ENCODE measurements around the gene COL24A1.

COL24A1 gene

GRCh38 chr1:85700422-85700821 is 456.1 kb downstream of the COL24A1 start:
- no peak for DNase-seq (ENCODE audit: low read depth in 2 of 2, low spot score in 1 of 2)

DNA sequence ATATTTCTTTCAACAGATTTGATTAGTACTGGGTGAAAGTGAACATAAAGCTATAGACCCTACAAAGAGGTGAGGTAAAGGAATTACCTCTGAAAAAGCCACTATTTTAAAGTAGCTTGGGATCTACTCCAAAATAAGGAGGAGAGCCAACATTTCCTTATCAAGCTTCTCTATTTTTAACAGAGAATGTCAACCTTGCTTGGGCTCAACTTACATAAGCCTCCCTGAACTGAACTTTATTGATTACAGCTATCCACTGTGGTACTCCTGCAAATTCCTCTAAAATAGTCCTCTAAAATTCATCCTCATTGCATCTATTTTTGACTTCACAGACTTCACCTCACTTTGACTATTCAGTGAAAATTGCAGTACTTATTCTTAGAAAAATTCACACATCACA is 458.7 kb downstream of the COL24A1 start:
- no peak for DNase-seq (ENCODE audit: low read depth in 2 of 2, low spot score in 1 of 2)

DNA sequence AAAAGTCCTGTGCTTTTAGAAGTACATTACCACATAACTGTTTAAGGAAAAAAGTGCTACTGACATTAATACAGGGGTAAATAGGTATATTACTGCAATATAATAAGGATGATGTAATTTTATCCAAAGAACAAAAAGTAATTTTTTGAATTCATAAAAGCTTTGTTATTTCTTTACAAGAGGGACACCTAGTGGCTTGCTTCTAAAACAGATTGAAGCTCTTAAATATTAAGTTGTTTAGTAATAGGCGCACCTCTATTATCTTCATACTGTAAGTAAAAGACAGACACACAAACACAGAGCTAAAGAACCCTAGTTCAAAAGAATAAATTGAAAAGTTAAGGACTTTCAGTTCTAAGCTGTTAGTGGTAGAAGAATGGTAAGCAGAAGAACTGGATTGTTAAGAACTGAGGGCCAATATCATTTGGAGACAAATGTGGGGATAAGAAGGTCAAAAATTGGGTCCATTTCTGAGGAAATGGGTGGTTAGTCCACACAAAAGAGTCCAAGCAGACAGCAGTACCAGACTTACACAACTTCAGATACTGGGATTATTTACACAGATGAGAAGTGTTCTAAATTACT is 463.8 kb downstream of the COL24A1 start:
- DNase-seq (ENCODE audit: low read depth in 2 of 2, low spot score in 1 of 2), result no peak

- DNase-seq (ENCODE audit: low read depth in 2 of 2, low spot score in 1 of 2), result no peak
Observed at GRCh38 chr1:85689775-85690404, 466.7 kb downstream of the COL24A1 start.

DNA sequence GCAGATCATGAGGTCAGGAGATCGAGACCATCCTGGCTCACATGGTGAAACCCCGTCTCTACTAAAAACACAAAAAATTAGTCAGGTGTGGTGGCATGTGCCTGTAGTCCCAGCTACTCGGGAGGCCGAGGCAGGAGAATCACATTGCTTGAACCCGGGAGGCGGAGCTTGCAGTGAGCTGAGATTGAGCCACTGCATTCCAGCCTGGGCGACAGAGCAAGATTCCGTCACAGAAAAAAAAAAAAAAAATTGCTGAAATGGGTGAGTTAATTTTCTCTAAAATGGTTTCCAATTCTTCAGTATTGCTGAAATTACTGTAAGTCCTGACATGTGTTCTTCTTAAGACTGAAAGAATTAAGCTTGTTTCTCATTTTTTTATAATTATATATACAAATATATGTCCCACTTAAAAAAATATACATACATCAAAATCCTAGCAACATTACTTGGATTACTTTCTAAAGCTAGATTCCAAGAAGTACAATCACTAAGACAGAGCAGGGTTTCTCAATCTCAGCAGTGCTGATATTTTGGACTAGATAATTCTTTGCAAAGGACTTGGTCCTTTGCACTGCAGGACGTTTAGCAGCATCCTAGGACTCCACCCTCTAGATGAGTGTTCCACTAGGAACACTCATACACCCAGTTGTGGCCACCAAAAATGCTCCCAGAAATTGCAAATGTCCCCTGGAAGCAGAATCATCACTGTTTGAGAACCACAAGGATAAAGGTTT is 473.1 kb downstream of the COL24A1 start:
- no peak for DNase-seq (ENCODE audit: low read depth in 2 of 2, low spot score in 1 of 2)

- DNase-seq (ENCODE audit: low read depth in 2 of 2, low spot score in 1 of 2), result no peak
Observed at GRCh38 chr1:85681087-85681486, 475.5 kb downstream of the COL24A1 start.
